Panc1 (cell line): ENCODE measurements around the gene RABGGTA. TPM values are rescaled to one million over a fixed set of nuclear protein-coding genes. Genes with fewer than 3 reads are reported as not detected.
A peak's percentile ranks its signal among the peaks of the same experiment; 100 is the strongest.

Source experiments
- ATAC-seq: fragments of 200-7000 bp; cut with Tn5 transposase; 2 replicates; pipeline ENCODE4 v1.9.1; 2020; ENCODE audit warnings: mild to moderate bottlenecking, moderate library complexity
- BruUV-seq: library from RNA; stranded (reverse); fragments of 400-500 nt; replicated peaks from 2 replicates; lab custom pipeline; 2021; lab: Mats Ljungman, UMichigan
- CTCF ChIA-PET: fragments of 300-600 bp; sonication (Branson Sonifier 250); formaldehyde crosslinking; loops from one replicate; lab custom pipeline; 2022; ENCODE audit warnings: antibody characterized with exemption; lab: Charles Lee
- POLR2A ChIA-PET: fragments of 300-600 bp; sonication (Branson Sonifier 250); formaldehyde crosslinking; loops from one replicate; lab custom pipeline; 2022; ENCODE audit warnings: antibody characterized with exemption; lab: Charles Lee
- DNase-seq: peaks from one replicate; pipeline ENCODE4 v3.0.0-alpha.2; 2010; ENCODE audit warnings: low read depth, low spot score
- H3K27ac ChIP-seq: 2 replicates; pipeline ENCODE4 v1.5.1; 2011; ENCODE audit warnings: mild to moderate bottlenecking, low read length, inconsistent platforms
- H3K27me3 ChIP-seq: fragments of 200-500 bp; sonication (Bioruptor generic); 2 replicates; pipeline ENCODE4 v1.6.0; 2014; ENCODE audit warnings: low read length, inconsistent platforms; ENCODE audit not compliant: control insufficient read depth, insufficient read depth
- H3K36me3 ChIP-seq: fragments of 200-500 bp; sonication (Bioruptor generic); 2 replicates; pipeline ENCODE4 v1.5.1; 2014; ENCODE audit warnings: inconsistent platforms, mild to moderate bottlenecking, low read length, moderate library complexity; ENCODE audit not compliant: control insufficient read depth, insufficient read depth
- H3K4me1 ChIP-seq: 2 replicates; pipeline ENCODE4 v1.5.1; 2011; ENCODE audit warnings: inconsistent platforms, mild to moderate bottlenecking, low read length, moderate library complexity; ENCODE audit not compliant: control insufficient read depth, insufficient read depth
- H3K4me3 ChIP-seq, 2 experiments: 2 replicates each; pipeline ENCODE4 v1.5.1; 2011 to 2012; ENCODE audit warnings: low read depth in 2 of 2, low read length in 2 of 2, mild to moderate bottlenecking in 2 of 2, inconsistent platforms in 1 of 2, moderate library complexity in 1 of 2
- H3K9me3 ChIP-seq: fragments of 200-500 bp; sonication (Bioruptor generic); 2 replicates; pipeline ENCODE4 v1.5.1; 2014; ENCODE audit warnings: low read depth, mild to moderate bottlenecking, inconsistent platforms, low read length, moderate library complexity; ENCODE audit not compliant: control insufficient read depth, insufficient read depth
- CTCF ChIP-seq: fragments of 450-650 bp; IDR thresholded peaks from 2 replicates; pipeline ENCODE4 v1.5.1; 2017; ENCODE audit warnings: mild to moderate bottlenecking
- POLR2AphosphoS5 ChIP-seq: IDR thresholded peaks from 2 replicates; pipeline ENCODE4 v1.6.1; 2012; ENCODE audit warnings: mild to moderate bottlenecking, low read depth, low read length, moderate library complexity
- REST ChIP-seq, 2 experiments: IDR thresholded peaks; 2 replicates each; pipeline ENCODE4 v1.6.1; 2011 to 2012; ENCODE audit warnings: low read depth in 2 of 2, control low read depth in 1 of 2, low read length in 1 of 2, mild to moderate bottlenecking in 1 of 2, moderate library complexity in 1 of 2; ENCODE audit not compliant: insufficient read depth in 1 of 2
- SIN3A ChIP-seq: IDR thresholded peaks from 2 replicates; pipeline ENCODE4 v1.6.1; 2012; ENCODE audit warnings: low read depth, mild to moderate bottlenecking, low read length, moderate library complexity, borderline replicate concordance; ENCODE audit not compliant: insufficient read depth
- TCF7L2 ChIP-seq: IDR thresholded peaks from 2 replicates; pipeline ENCODE4 v1.6.1; 2011; ENCODE audit warnings: mild to moderate bottlenecking, low read depth, low read length, inconsistent platforms
- in situ Hi-C: cut with HindIII; loops from 2 replicates; pipeline ENCODE4 v1.10.0; 2016; ENCODE audit warnings: low sequenced_read_pairs, low pct_unique_long_range_greater_than_20kb
- intact Hi-C: fragments of 100-400 bp; cut with micrococcal nuclease; formaldehyde crosslinking; loops from one replicate; pipeline ENCODE4 v1.10.0; 2022; ENCODE audit not compliant: unreplicated experiment
- total RNA-seq: library from RNA; stranded (reverse); gene quantifications from one replicate; pipeline ENCODE4 v1.2.1, GENCODE V29; 2021; ENCODE audit not compliant: unreplicated experiment

RABGGTA gene
- total RNA-seq, 1 experiment from 2014 or later: 30.9 TPM

- CTCF ChIA-PET: interaction anchor here (0.7 to 1.9 kb wide), 2 partner anchors 30 to 54 kb away, joined by 3 to 8 read pairs; partner anchors contain the start of gene TINF2
- peaks cover 7% of the 10 kb centered on the region; the same call in 1 of the 2 replicates for H3K36me3 ChIP-seq
- intact Hi-C loops (loop anchor here (1.0 kb wide), 1 partner anchor 53 kb away; no protein-coding TSS in a partner anchor), in situ Hi-C loops (no loop called here)
- peaks cover 7% of the 10 kb centered on the region; the same call in 1 of the 2 replicates for H3K4me1 ChIP-seq
- peak; percentile 61 for DNase-seq
- no peak overlapping the region for H3K4me3 ChIP-seq
- no peak overlapping the region for H3K27ac ChIP-seq
- TF ChIP-seq TCF7L2 (no peak), CTCF (peak; percentile 69)
- ATAC-seq: peak; percentile 68
- POLR2A ChIA-PET: no interaction called here
- BruUV-seq: no TSS peak
- H3K9me3 ChIP-seq: no peaks in the 10 kb centered on the region
- no peaks in the 10 kb centered on the region for H3K27me3 ChIP-seq
Observed at GRCh38 chr14:24296341-24297157, 25.2 kb upstream of the RABGGTA start.

GRCh38 chr14:24293525-24293924 is 22.1 kb upstream of the RABGGTA start:
- Histone ChIP-seq H3K27ac (no peak overlapping the region), H3K36me3 (no peaks in the 10 kb centered on the region), H3K27me3 (no peaks in the 10 kb centered on the region), H3K4me3 (no peak overlapping the region), H3K9me3 (no peaks in the 10 kb centered on the region), H3K4me1 (no peaks in the 10 kb centered on the region)
- TF ChIP-seq TCF7L2 (no peak), POLR2AphosphoS5 (no peak), CTCF (no peak), SIN3A (no peak), REST (IDR thresholded peaks at IDR 0.05; ENCODE audit: insufficient read depth in 1 of 2, low read depth in 2 of 2, low read length in 1 of 2) (no peak)
- CTCF ChIA-PET: no interaction called here
- BruUV-seq: no TSS peak
- ATAC-seq: no peak
- POLR2A ChIA-PET: no interaction called here
- no peak for DNase-seq
- intact Hi-C loops (no loop called here), in situ Hi-C loops (no loop called here)
